Measurements from ENCODE around the gene NUCKS1.

Gene NUCKS1

GRCh38 chr1:205693421-205693991, 56.5 kb downstream of the NUCKS1 start:
- peak in 2 of 3 experiments; percentile 28 to 45 for DNase-seq

- DNase-seq: no peak
Measured at GRCh38 chr1:205692423-205692822, 57.6 kb downstream of the NUCKS1 start.

- no peak for DNase-seq
Measured at GRCh38 chr1:205690122-205690756, 59.7 kb downstream of the NUCKS1 start.

GRCh38 chr1:205689479-205689878, 60.5 kb downstream of the NUCKS1 start:
- no peak for DNase-seq

GRCh38 chr1:205688171-205689080, 61.6 kb downstream of the NUCKS1 start:
- DNase-seq: no peak

- DNase-seq: no peak
Measured at GRCh38 chr1:205687242-205687641, 62.7 kb downstream of the NUCKS1 start.

- no peak for DNase-seq
Measured at GRCh38 chr1:205681364-205681763, 68.6 kb downstream of the NUCKS1 start.

GRCh38 chr1:205680073-205680851, 69.7 kb downstream of the NUCKS1 start, which contains the start of gene SLC45A3:
TSS of gene SLC45A3 (minus strand) at chr1:205680509. CDS start at chr1:205664656, 15,853 bp downstream.
- peak; percentile 39 to 63 (median 60) for DNase-seq

GRCh38 chr1:205678286-205679111, 71.5 kb downstream of the NUCKS1 start:
- DNase-seq: no peak

GRCh38 chr1:205677167-205677566, 72.8 kb downstream of the NUCKS1 start:
- DNase-seq: no peak

- DNase-seq: no peak
Measured at GRCh38 chr1:205676597-205676996, 73.4 kb downstream of the NUCKS1 start.

- no peak for DNase-seq
Measured at GRCh38 chr1:205676002-205676401, 74.0 kb downstream of the NUCKS1 start.

GRCh38 chr1:205675247-205675646, 74.7 kb downstream of the NUCKS1 start:
- DNase-seq: no peak

GRCh38 chr1:205672970-205673369, 77.0 kb downstream of the NUCKS1 start:
- no peak for DNase-seq

GRCh38 chr1:205672395-205672889, 77.5 kb downstream of the NUCKS1 start:
- DNase-seq: no peak

GRCh38 chr1:205670611-205671430, 79.2 kb downstream of the NUCKS1 start:
- peak in 1 of 3 experiments; percentile 19 for DNase-seq

- no peak for DNase-seq
Measured at GRCh38 chr1:205670150-205670446, 79.9 kb downstream of the NUCKS1 start.

- DNase-seq: no peak
Measured at GRCh38 chr1:205669341-205670149, 80.4 kb downstream of the NUCKS1 start.

- DNase-seq: no peak
Measured at GRCh38 chr1:205668951-205669340, 81.0 kb downstream of the NUCKS1 start.
